ENCODE measurements around the gene S100A7A.
"Not testable (repeated sequence)": the region's sequence is repeated elsewhere in the genome, so short reads cannot be mapped to it uniquely, and the experiment has no call there.

Gene S100A7A

GRCh38 chr1:153395136-153395685, 21.1 kb upstream of the S100A7A start:
- DNase-seq (ENCODE audit: low read depth, low spot score) = no peak

GRCh38 chr1:153395776-153396175, 20.5 kb upstream of the S100A7A start:
- DNase-seq (ENCODE audit: low read depth, low spot score) = no peak

- DNase-seq (ENCODE audit: low read depth, low spot score) = no peak
These were observed 19.9 kb upstream of the S100A7A start for GRCh38 chr1:153396461-153396860.

DNA sequence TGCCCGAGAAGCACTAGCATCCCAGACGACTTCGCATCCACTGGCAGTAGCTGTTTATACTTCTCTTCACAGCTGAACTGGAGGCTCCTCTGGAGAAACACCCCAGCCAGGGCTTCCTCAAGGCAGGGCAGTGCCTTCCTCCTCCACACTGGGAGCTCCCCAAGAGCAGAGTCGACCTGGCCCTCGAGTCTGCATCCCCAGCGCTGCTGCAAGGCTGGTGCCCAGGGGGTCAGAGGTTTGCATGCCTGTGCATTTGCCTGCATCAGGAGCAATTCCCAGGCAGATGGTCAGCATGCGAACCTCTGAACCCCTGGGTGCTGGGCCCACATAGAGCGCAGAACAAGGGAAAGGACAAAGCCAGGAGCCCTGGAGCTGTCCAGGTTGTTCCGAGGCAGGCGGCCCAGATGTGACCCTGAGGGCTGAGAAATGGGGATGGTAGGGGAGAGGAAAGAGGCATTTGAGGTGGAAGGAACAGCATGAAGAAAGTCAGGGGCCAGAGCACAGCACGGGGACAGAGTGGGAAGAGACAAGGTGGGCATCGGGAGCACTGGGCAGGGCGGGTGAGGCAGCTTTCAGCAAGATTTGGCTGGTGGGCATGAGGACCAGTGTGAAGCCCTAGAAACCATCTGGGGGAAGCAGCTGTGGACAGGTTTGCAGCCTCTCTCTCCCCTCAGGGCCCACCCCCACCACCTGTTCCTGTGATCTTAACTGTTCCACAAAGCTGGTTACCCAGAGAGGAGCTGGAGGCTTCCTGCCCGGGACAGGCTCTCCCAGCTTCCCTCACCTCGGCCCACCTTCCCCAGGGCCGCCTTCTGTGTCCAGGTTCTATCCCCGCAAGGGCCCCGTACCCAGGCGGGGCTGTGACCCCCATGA, 19.0 kb upstream of the S100A7A start:
- DNase-seq (ENCODE audit: low read depth, low spot score) = no peak

DNA sequence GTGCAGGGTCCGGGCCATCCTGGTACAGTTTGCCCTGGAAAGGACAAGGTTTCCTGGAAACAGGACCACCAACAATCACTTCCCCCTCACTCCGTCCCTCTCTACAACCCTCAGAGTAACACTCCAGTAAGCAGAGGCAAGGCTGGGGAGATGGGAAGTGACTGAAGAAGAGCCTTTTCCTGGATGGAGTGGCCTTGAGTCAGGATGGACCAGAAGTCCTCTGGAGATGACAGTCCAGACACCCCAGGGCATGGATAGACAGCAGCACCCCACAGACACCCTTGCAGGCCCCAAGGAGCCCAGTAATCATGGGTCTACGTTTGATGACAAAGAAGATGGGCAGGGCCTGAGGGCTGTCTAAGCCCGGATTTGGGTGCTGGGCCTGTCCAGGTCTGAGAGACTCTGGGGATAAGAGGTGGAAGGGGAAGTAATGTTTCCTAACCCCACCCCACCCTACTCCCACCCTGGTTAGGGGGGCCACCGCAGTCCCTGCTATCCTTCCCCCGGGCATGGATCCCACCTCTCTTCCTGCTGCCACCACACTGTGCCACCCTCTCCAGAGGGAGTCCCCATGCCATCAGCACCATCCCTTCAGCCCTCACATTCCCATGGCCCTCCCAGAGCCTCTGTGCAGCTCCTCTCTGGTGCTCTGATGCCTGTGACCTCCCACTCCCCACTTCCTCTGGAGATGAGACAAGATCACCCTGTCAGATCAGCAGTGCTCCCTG, 18.2 kb upstream of the S100A7A start:
- DNase-seq (ENCODE audit: low read depth, low spot score) = no peak

GRCh38 chr1:153399401-153400055, 16.8 kb upstream of the S100A7A start:
- DNase-seq (ENCODE audit: low read depth, low spot score) = no peak

DNA sequence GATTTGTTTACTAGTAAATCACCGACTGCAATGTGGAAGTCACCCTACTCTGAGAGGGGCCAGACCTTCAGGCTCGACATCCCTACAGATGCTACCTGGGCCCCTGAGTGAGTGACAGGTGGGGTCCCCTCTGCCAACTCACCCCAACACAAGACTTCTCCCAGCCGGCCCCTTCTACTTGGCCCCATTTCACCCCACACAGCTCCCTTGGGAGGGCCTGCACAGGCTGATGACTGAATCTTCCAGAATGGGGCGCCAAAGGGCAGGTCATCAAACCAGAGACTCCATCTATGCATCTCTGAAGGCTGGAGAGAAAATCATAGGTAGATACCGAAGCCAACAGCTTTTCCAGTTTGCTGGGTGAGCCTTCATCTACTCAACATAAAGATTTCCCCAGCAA, 16.1 kb upstream of the S100A7A start:
- no peak for DNase-seq (ENCODE audit: low read depth, low spot score)

DNA sequence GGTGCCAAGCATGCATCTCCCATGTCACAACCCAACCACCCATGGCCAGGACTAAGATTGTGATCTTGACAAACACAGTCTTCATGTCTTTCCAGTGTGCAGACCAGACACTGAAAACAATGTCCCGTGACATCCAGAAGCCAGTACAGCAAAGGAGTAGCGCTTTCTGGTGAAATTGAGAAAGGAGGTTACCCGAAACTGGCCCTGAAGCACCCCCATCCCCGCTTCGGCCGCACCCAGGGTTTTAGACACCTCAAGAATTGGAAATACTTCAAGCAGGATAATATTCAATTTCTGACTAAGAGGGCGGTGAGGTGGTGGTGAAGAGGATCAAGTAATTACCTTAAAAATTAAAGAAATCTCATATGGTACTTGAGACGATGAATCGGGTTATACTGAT, 14.9 kb upstream of the S100A7A start:
- DNase-seq (ENCODE audit: low read depth, low spot score) = no peak

GRCh38 chr1:153402226-153402625, 14.1 kb upstream of the S100A7A start:
- DNase-seq (ENCODE audit: low read depth, low spot score) = no peak

DNA sequence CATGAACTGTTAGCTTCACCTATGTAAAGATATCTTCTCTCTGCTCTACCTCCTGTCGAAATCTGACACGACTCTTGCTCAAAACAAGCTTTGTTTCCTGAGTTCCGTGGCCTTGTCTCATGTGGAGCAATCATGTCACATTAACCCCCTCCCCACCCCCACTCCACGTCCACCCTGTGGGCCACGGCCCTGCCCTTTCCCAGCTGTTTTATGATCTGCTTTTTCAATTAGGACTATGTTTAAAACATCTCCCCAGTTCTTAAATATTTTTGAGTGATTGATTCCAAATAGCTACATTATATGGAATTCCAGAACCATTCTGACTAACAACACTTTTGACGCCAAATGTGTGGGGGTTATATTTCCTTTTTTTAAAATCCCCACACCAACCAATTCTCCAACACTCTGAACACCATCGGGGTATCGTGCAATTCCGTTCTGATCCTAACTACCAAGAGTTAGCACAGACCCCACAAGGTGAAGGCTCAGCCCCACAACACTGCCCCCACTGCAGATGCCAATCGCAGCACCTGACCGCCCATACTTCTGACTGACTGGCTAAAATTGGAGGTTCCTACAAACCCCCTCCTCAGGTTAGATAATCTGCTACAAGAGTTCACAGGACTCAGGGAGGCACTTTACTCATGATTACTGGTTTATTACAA, 12.8 kb upstream of the S100A7A start:
- no peak for DNase-seq (ENCODE audit: low read depth, low spot score)

- DNase-seq (ENCODE audit: low read depth, low spot score) = no peak
These were observed 12.2 kb upstream of the S100A7A start for GRCh38 chr1:153404086-153404635.

DNA sequence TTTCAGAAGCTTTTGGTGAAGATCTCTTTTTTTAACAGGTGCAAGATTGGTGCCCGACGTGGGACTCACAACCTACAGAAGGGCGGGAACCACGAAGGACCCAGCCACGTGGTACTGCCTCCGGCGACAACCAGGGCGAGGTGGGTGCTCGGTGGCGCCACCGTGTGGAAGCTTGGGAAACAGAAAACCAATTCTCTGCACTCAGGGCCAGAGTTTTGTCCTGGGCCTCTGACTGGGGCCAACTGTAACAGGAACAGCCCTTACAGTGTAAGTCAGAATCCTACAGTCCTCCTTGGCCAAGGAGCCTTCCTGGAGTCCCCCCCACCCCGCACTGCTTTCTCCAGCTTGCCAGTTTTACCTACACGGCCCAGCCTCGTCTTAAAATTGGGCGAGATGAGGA, 11.6 kb upstream of the S100A7A start:
- no peak for DNase-seq (ENCODE audit: low read depth, low spot score)

GRCh38 chr1:153405825-153406599, 10.3 kb upstream of the S100A7A start:
- not testable (repeated sequence) for DNase-seq (ENCODE audit: low read depth, low spot score)

DNA sequence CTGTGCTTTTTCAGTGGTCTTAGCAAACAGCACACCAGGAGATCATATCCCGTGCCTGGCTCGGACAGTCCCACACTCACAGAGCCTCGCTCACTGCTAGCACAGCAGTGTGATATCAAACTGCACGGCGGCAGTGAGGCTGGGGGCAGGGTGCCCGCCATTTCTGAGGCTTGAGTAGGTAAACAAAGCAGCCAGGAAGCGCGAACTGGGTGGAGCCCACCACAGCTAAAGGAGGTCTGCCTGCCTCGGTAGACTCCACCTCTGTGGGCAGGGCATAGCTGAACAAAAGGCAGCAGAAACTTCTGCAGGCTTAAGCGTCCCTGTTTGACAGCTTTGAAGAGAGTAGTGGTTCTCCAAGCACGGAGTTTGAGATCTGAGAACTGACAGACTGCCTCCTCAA, 9.0 kb upstream of the S100A7A start:
- DNase-seq (ENCODE audit: low read depth, low spot score) = not testable (repeated sequence)

- DNase-seq (ENCODE audit: low read depth, low spot score) = not testable (repeated sequence)
These were observed 2.4 kb upstream of the S100A7A start for GRCh38 chr1:153413961-153414360.

- no peak for DNase-seq (ENCODE audit: low read depth, low spot score)
These were observed 992 bp downstream of the S100A7A start for GRCh38 chr1:153417136-153417888.

DNA sequence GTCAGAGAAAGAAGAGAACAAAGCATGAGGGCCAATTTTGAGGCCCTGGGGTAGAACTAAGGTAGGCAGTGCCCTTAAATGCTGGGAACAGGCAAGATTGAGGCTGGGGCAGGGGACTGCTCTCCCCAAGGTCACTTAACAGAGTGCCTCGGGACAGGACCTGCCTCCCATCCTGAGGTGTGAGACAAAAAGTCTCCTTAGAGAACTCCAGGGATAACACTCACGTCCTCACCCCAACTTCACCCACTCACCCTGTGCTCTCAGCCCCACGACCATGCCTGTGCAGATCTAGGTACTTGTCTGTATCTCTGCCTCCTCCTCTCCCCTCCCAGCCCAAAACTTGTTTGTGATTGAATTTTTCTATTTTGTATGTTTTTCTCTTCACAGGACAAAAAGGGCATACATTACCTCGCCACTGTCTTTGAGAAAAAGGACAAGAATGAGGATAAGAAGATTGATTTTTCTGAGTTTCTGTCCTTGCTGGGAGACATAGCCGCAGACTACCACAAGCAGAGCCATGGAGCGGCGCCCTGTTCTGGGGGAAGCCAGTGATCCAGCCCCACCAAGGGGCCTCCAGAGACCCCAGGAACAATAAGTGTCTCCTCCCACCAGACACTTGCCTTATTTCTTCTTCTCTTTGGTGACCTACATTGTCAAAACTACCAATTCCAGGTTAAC, 2.6 kb downstream of the S100A7A start:
- not testable (repeated sequence) for DNase-seq (ENCODE audit: low read depth, low spot score)

DNA sequence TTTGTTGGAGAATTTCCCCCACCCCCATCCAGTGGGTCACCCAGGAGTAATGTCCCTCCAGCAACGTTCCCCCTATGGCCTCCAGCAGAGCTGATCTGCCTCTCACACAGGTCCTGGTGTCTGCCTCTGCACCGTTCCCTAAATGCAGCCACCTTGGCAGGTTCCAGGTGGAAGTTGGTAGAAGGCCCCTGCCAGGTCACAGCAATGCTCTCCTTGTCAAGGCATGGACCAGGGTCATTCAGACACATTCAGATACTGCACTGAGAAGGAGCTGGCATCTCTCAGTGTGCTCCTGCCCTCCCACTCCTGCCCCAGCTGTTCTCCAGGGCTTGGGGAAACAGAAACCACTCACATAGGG, 3.1 kb downstream of the S100A7A start:
- DNase-seq (ENCODE audit: low read depth, low spot score) = not testable (repeated sequence)

- DNase-seq (ENCODE audit: low read depth, low spot score) = no peak
These were observed 4.0 kb downstream of the S100A7A start for GRCh38 chr1:153420306-153420705.

All from astrocyte of the hippocampus (primary cell).